Prostate gland (tissue), 2 donors: ENCODE results near the gene SCN3B.

Experiments used
- POLR2A ChIP-seq: fragments of 450-650 bp; IDR thresholded peaks from one replicate; pipeline ENCODE4 v1.6.1; 2016; ENCODE audit warnings: antibody characterized with exemption, mild to moderate bottlenecking
- TF ChIP-seq, protein P1 (sequence below), 4 experiments: fragments of 200-600 bp in 2 of 4; fragments of 450-650 bp in 2 of 4; sonication (generic) in 2 of 4; IDR thresholded peaks; 1 replicate in 3 of 4; 2 replicates in 1 of 4; pipeline ENCODE4 v1.5.1; 2016 to 2019; ENCODE audit warnings: antibody characterized with exemption in 4 of 4, mild to moderate bottlenecking in 2 of 4, moderate library complexity in 2 of 4

GRCh38 chr11:123594921-123595320 lies 59.5 kb downstream of the SCN3B start:
- no peak for TF ChIP-seq POLR2A
- TF ChIP-seq, protein P1, sequence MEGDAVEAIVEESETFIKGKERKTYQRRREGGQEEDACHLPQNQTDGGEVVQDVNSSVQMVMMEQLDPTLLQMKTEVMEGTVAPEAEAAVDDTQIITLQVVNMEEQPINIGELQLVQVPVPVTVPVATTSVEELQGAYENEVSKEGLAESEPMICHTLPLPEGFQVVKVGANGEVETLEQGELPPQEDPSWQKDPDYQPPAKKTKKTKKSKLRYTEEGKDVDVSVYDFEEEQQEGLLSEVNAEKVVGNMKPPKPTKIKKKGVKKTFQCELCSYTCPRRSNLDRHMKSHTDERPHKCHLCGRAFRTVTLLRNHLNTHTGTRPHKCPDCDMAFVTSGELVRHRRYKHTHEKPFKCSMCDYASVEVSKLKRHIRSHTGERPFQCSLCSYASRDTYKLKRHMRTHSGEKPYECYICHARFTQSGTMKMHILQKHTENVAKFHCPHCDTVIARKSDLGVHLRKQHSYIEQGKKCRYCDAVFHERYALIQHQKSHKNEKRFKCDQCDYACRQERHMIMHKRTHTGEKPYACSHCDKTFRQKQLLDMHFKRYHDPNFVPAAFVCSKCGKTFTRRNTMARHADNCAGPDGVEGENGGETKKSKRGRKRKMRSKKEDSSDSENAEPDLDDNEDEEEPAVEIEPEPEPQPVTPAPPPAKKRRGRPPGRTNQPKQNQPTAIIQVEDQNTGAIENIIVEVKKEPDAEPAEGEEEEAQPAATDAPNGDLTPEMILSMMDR (IDR thresholded peaks at IDR 0.05), result no peak
